GM12878 (cell line): Measurements from ENCODE around the gene LAMC3. TPM values are rescaled to one million over a fixed set of nuclear protein-coding genes. Genes with fewer than 3 reads are reported as not detected.

Source experiments
- CBFB ChIP-seq: IDR thresholded peaks from 2 replicates; pipeline ENCODE4 v1.6.1; 2016; ENCODE audit warnings: antibody characterized with exemption, low read depth
- EED ChIP-seq: sonication (generic); IDR thresholded peaks from 2 replicates; pipeline ENCODE4 v1.6.1; 2016; ENCODE audit warnings: antibody characterized with exemption, low read depth
- ESRRA ChIP-seq: IDR thresholded peaks from 2 replicates; pipeline ENCODE4 v1.6.1; 2012; ENCODE audit warnings: mild to moderate bottlenecking, low read length, improper control_type of control experiment
- KAT2A ChIP-seq: conservative IDR thresholded peaks from 2 replicates; pipeline ENCODE4 v1.6.1; 2011; ENCODE audit warnings: low read depth, low read length; ENCODE audit not compliant: control insufficient read depth
- POU2F2 ChIP-seq: IDR thresholded peaks from 3 replicates; pipeline ENCODE4 v1.6.1; 2011; ENCODE audit warnings: low read depth, mild to moderate bottlenecking, low read length, borderline replicate concordance
- RUNX3 ChIP-seq: IDR thresholded peaks from 2 replicates; pipeline ENCODE4 v1.6.1; 2012; ENCODE audit warnings: low read length, inconsistent platforms
- STAT3 ChIP-seq: IDR thresholded peaks from 2 replicates; pipeline ENCODE4 v1.6.1; 2011; ENCODE audit warnings: low read depth, low read length, improper control_type of control experiment
- TCF3 ChIP-seq: IDR thresholded peaks from 2 replicates; pipeline ENCODE4 v1.6.1; 2012; ENCODE audit warnings: low read depth, mild to moderate bottlenecking, low read length, borderline replicate concordance; ENCODE audit not compliant: insufficient read depth
- USF2 ChIP-seq: IDR thresholded peaks from 2 replicates; pipeline ENCODE4 v1.6.1; 2011; ENCODE audit warnings: low read depth, low read length, improper control_type of control experiment, borderline replicate concordance
- ZZZ3 ChIP-seq: IDR thresholded peaks from 2 replicates; pipeline ENCODE4 v1.6.1; 2011; ENCODE audit warnings: low read depth; ENCODE audit not compliant: control insufficient read depth, insufficient read length
- polyA plus RNA-seq, 11 experiments: library from polyadenylated mRNA; depleted of rRNA in 4 of 11; unstranded in 6 of 11; stranded (reverse) in 5 of 11; fragments of >200 nt; fragmentation: Nextera tagmentation in 4 of 11; fragmentation: Illumina TruSeq in 1 of 11; extraction: Ambion mirVana in 4 of 11; extraction: Trizol in 1 of 11; gene quantifications; 1 replicate in 1 of 11; 2 replicates in 10 of 11; pipeline versions ENCODE4 v1.2.1 to v1.2.3, GENCODE V29; 2011 to 2016; ENCODE audit warnings: inconsistent platforms in 2 of 11, missing spikeins in 2 of 11, low read depth in 1 of 11
- total RNA-seq, 4 experiments: library from RNA; depleted of rRNA in 3 of 4; stranded (reverse); fragments of >200 nt in 3 of 4; fragmentation: Illumina TruSeq in 1 of 4; extraction: Trizol in 1 of 4; gene quantifications; 2 replicates each; pipeline versions ENCODE4 v1.2.1 to v1.2.3, GENCODE V29; 2013 to 2021
- TF ChIP-seq, protein P1 (sequence below): IDR thresholded peaks from 2 replicates; pipeline ENCODE4 v1.6.1; 2012; ENCODE audit warnings: improper control_type of control experiment, low read depth, low read length; ENCODE audit not compliant: insufficient replicate concordance
- TF ChIP-seq, protein P2 (sequence below): fragments of 150-350 bp; IDR thresholded peaks from 2 replicates; pipeline ENCODE4 v1.6.1; 2016; ENCODE audit warnings: low read depth, low read length

LAMC3 gene
- total and polyA plus RNA-seq, 10 of the 15 experiments (the other 5 are each of a cell fraction or from before 2014, with no cell fraction given): under 0.01 to 0.08 TPM; not detected in 8

GRCh38 chr9:131094622-131095021, 85.6 kb downstream of the LAMC3 start (continued):
- TF ChIP-seq, protein P1, sequence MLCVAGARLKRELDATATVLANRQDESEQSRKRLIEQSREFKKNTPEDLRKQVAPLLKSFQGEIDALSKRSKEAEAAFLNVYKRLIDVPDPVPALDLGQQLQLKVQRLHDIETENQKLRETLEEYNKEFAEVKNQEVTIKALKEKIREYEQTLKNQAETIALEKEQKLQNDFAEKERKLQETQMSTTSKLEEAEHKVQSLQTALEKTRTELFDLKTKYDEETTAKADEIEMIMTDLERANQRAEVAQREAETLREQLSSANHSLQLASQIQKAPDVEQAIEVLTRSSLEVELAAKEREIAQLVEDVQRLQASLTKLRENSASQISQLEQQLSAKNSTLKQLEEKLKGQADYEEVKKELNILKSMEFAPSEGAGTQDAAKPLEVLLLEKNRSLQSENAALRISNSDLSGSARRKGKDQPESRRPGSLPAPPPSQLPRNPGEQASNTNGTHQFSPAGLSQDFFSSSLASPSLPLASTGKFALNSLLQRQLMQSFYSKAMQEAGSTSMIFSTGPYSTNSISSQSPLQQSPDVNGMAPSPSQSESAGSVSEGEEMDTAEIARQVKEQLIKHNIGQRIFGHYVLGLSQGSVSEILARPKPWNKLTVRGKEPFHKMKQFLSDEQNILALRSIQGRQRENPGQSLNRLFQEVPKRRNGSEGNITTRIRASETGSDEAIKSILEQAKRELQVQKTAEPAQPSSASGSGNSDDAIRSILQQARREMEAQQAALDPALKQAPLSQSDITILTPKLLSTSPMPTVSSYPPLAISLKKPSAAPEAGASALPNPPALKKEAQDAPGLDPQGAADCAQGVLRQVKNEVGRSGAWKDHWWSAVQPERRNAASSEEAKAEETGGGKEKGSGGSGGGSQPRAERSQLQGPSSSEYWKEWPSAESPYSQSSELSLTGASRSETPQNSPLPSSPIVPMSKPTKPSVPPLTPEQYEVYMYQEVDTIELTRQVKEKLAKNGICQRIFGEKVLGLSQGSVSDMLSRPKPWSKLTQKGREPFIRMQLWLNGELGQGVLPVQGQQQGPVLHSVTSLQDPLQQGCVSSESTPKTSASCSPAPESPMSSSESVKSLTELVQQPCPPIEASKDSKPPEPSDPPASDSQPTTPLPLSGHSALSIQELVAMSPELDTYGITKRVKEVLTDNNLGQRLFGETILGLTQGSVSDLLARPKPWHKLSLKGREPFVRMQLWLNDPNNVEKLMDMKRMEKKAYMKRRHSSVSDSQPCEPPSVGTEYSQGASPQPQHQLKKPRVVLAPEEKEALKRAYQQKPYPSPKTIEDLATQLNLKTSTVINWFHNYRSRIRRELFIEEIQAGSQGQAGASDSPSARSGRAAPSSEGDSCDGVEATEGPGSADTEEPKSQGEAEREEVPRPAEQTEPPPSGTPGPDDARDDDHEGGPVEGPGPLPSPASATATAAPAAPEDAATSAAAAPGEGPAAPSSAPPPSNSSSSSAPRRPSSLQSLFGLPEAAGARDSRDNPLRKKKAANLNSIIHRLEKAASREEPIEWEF: no peak
- TF ChIP-seq EED: no peak
- no peak for TF ChIP-seq TCF3
- no peak for TF ChIP-seq RUNX3
- no peak for TF ChIP-seq ZZZ3
- TF ChIP-seq, protein P2, sequence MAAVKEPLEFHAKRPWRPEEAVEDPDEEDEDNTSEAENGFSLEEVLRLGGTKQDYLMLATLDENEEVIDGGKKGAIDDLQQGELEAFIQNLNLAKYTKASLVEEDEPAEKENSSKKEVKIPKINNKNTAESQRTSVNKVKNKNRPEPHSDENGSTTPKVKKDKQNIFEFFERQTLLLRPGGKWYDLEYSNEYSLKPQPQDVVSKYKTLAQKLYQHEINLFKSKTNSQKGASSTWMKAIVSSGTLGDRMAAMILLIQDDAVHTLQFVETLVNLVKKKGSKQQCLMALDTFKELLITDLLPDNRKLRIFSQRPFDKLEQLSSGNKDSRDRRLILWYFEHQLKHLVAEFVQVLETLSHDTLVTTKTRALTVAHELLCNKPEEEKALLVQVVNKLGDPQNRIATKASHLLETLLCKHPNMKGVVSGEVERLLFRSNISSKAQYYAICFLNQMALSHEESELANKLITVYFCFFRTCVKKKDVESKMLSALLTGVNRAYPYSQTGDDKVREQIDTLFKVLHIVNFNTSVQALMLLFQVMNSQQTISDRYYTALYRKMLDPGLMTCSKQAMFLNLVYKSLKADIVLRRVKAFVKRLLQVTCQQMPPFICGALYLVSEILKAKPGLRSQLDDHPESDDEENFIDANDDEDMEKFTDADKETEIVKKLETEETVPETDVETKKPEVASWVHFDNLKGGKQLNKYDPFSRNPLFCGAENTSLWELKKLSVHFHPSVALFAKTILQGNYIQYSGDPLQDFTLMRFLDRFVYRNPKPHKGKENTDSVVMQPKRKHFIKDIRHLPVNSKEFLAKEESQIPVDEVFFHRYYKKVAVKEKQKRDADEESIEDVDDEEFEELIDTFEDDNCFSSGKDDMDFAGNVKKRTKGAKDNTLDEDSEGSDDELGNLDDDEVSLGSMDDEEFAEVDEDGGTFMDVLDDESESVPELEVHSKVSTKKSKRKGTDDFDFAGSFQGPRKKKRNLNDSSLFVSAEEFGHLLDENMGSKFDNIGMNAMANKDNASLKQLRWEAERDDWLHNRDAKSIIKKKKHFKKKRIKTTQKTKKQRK: no peak
- TF ChIP-seq KAT2A: no peak
- TF ChIP-seq ESRRA: no peak
- no peak for TF ChIP-seq CBFB
- TF ChIP-seq USF2: no peak
- TF ChIP-seq STAT3: no peak
- no peak for TF ChIP-seq POU2F2
